ENCODE measurements around the gene GYS2.
"Not testable (repeated sequence)": the region's sequence is repeated elsewhere in the genome, so short reads cannot be mapped to it uniquely, and the experiment has no call there.

Gene GYS2

GRCh38 chr12:21604245-21605101, at the start of gene GYS2:
Gene GYS2 (minus strand): TSS chr12:21604847. CDS start chr12:21604592, 255 bp downstream.
- no peak for DNase-seq

- DNase-seq, result no peak
These were observed 47.2 kb upstream of the GYS2 start for GRCh38 chr12:21651821-21652220.

GRCh38 chr12:21650997-21651396, 46.4 kb upstream of the GYS2 start:
- no peak for DNase-seq

- DNase-seq, result no peak
These were observed 44.4 kb upstream of the GYS2 start for GRCh38 chr12:21649034-21649433.

GRCh38 chr12:21648378-21648777, 43.7 kb upstream of the GYS2 start:
- DNase-seq, result no peak

GRCh38 chr12:21647179-21647578, 42.5 kb upstream of the GYS2 start:
- no peak for DNase-seq

GRCh38 chr12:21645041-21645500, 40.4 kb upstream of the GYS2 start:
- DNase-seq, result not testable (repeated sequence)

GRCh38 chr12:21644516-21644915, 39.9 kb upstream of the GYS2 start:
- no peak for DNase-seq

GRCh38 chr12:21643758-21644157, 39.1 kb upstream of the GYS2 start:
- DNase-seq, result no peak

GRCh38 chr12:21642707-21643389, 38.2 kb upstream of the GYS2 start:
- DNase-seq, result no peak

GRCh38 chr12:21638054-21638891, 33.6 kb upstream of the GYS2 start:
- DNase-seq, result no peak

GRCh38 chr12:21634245-21634644, 29.6 kb upstream of the GYS2 start:
- DNase-seq, result no peak

- DNase-seq, result no peak
These were observed 26.7 kb upstream of the GYS2 start for GRCh38 chr12:21631367-21631766.

- no peak for DNase-seq
These were observed 23.3 kb upstream of the GYS2 start for GRCh38 chr12:21627924-21628323.

GRCh38 chr12:21618566-21618965, 13.9 kb upstream of the GYS2 start:
- no peak for DNase-seq

GRCh38 chr12:21617030-21617429, 12.4 kb upstream of the GYS2 start:
- DNase-seq, result no peak

- DNase-seq, result no peak
These were observed 10.8 kb upstream of the GYS2 start for GRCh38 chr12:21615431-21615830.

- DNase-seq, result no peak
These were observed 9.9 kb upstream of the GYS2 start for GRCh38 chr12:21614506-21614905.

GRCh38 chr12:21613931-21614330, 9.3 kb upstream of the GYS2 start:
- DNase-seq, result no peak

- no peak for DNase-seq
These were observed 3.5 kb upstream of the GYS2 start for GRCh38 chr12:21608196-21608595.

GRCh38 chr12:21607701-21608100, 3.1 kb upstream of the GYS2 start:
- DNase-seq, result no peak

GRCh38 chr12:21606175-21606574, 1.5 kb upstream of the GYS2 start:
- no peak for DNase-seq

- DNase-seq, result no peak
These were observed 1.9 kb downstream of the GYS2 start for GRCh38 chr12:21602774-21603173.
